ENCODE data around the gene SLC30A7. TPM values are rescaled to one million over a fixed set of nuclear protein-coding genes. Genes with fewer than 3 reads are reported as not detected.
A peak's percentile ranks its signal among the peaks of the same experiment; 100 is the strongest.

Gene SLC30A7
- total RNA-seq, 1 experiment from 2014 or later = 20.7 TPM

GRCh38 chr1:100896481-100896982 lies 642 bp downstream of the SLC30A7 start:
- H3K9me3 Mint-ChIP-seq = peaks cover 10% of the 10 kb centered on the region
- peaks cover 38% of the 10 kb centered on the region for H3K36me3 Mint-ChIP-seq
- ChIA-PET CTCF (no interaction called here), POLR2A (no interaction called here)
- H3K4me3 Mint-ChIP-seq = peak overlapping the region; percentile 100
- H3K27me3 Mint-ChIP-seq (ENCODE audit: low read depth) = no peaks in the 10 kb centered on the region
- TF ChIP-seq, protein P1, sequence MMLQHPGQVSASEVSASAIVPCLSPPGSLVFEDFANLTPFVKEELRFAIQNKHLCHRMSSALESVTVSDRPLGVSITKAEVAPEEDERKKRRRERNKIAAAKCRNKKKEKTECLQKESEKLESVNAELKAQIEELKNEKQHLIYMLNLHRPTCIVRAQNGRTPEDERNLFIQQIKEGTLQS (CRISPR knock-in tag; conservative IDR thresholded peaks at IDR 0.05) = no peak
- TF ChIP-seq, protein P2, sequence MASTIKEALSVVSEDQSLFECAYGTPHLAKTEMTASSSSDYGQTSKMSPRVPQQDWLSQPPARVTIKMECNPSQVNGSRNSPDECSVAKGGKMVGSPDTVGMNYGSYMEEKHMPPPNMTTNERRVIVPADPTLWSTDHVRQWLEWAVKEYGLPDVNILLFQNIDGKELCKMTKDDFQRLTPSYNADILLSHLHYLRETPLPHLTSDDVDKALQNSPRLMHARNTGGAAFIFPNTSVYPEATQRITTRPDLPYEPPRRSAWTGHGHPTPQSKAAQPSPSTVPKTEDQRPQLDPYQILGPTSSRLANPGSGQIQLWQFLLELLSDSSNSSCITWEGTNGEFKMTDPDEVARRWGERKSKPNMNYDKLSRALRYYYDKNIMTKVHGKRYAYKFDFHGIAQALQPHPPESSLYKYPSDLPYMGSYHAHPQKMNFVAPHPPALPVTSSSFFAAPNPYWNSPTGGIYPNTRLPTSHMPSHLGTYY (CRISPR knock-in tag; IDR thresholded peaks at IDR 0.05) = no peak
- no peak for TF ChIP-seq CREM (CRISPR knock-in tag; IDR thresholded peaks at IDR 0.05)
- peaks cover 25% of the 10 kb centered on the region for H3K4me1 Mint-ChIP-seq
- DNase-seq (ENCODE audit: low spot score) (no peak), ATAC-seq (peak; percentile 11)
- H3K27ac Mint-ChIP-seq = peak overlapping the region; percentile 98

- Mint-ChIP-seq H3K36me3 (peaks cover 58% of the 10 kb centered on the region), H3K27ac (no peak overlapping the region), H3K4me1 (peaks cover 5% of the 10 kb centered on the region; the same call in 1 of the 2 replicates), H3K9me3 (peaks cover 5% of the 10 kb centered on the region; the same call in 1 of the 2 replicates), H3K4me3 (no peak overlapping the region), H3K27me3 (ENCODE audit: low read depth) (no peaks in the 10 kb centered on the region)
- TF ChIP-seq CTCF (IDR thresholded peaks at IDR 0.05) (no peak), ZBTB21 (CRISPR knock-in tag; IDR thresholded peaks at IDR 0.05; ENCODE audit: borderline replicate concordance) (no peak), SMAD3 (CRISPR knock-in tag; IDR thresholded peaks at IDR 0.05; ENCODE audit: borderline replicate concordance) (no peak), JUN (CRISPR knock-in tag; IDR thresholded peaks at IDR 0.05) (no peak), ZNF263 (CRISPR knock-in tag; IDR thresholded peaks at IDR 0.05; ENCODE audit: low read depth) (no peak), FOXJ3 (CRISPR knock-in tag; IDR thresholded peaks at IDR 0.05; ENCODE audit: borderline replicate concordance) (no peak), RELA (CRISPR knock-in tag; IDR thresholded peaks at IDR 0.05; ENCODE audit: borderline replicate concordance) (no peak), ZNF232 (CRISPR knock-in tag; IDR thresholded peaks at IDR 0.05) (no peak), SP1 (CRISPR knock-in tag; conservative IDR thresholded peaks at IDR 0.05) (no peak), FOXP4 (CRISPR knock-in tag; IDR thresholded peaks at IDR 0.05) (no peak)
- TF ChIP-seq, protein P3, sequence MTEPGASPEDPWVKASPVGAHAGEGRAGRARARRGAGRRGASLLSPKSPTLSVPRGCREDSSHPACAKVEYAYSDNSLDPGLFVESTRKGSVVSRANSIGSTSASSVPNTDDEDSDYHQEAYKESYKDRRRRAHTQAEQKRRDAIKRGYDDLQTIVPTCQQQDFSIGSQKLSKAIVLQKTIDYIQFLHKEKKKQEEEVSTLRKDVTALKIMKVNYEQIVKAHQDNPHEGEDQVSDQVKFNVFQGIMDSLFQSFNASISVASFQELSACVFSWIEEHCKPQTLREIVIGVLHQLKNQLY (CRISPR knock-in tag; IDR thresholded peaks at IDR 0.05) = no peak
- TF ChIP-seq, protein P2 (CRISPR knock-in tag; IDR thresholded peaks at IDR 0.05) = no peak
- DNase-seq (ENCODE audit: low spot score) (no peak), ATAC-seq (no peak)
- POLR2A ChIA-PET = no interaction called here
- CTCF ChIA-PET = no interaction called here
These were observed 6.5 kb downstream of the SLC30A7 start for GRCh38 chr1:100902365-100902764.

DNA sequence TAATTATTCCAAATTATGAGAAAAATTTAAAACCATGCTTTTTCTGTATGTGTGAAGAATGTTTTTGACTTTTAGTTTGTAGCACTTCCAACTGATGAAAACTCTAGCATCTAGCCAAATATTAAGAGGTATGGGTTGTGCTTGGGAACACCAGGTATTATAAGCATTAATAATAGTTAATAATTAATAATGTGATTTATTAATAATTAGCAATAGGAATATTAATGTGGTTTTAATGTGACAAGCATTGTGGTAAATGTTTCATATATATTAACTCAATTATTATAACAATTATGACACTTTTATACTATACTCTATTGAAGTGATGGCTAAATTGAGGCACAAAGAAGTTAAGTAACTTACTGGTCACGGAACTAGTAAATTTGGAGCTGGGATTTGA lies 7.9 kb downstream of the SLC30A7 start:
- TF ChIP-seq HMGA2 (CRISPR knock-in tag; IDR thresholded peaks at IDR 0.05) = peak; percentile 56; the same call in 1 of the 2 replicates
- TF ChIP-seq GRHL2 (CRISPR knock-in tag; IDR thresholded peaks at IDR 0.05; ENCODE audit: insufficient replicate concordance, severe bottlenecking) = no peak
- no peaks in the 10 kb centered on the region for H3K4me1 Mint-ChIP-seq
- no peak overlapping the region for H3K27ac Mint-ChIP-seq
- CTCF ChIA-PET = no interaction called here
- ATAC-seq = no peak
- POLR2A ChIA-PET = no interaction called here
- no peaks in the 10 kb centered on the region for H3K27me3 Mint-ChIP-seq (ENCODE audit: low read depth)
- DNase-seq (ENCODE audit: low spot score) = no peak
- peaks cover 5% of the 10 kb centered on the region; the same call in 1 of the 2 replicates for H3K9me3 Mint-ChIP-seq
- no peak overlapping the region for H3K4me3 Mint-ChIP-seq
- peaks cover 62% of the 10 kb centered on the region for H3K36me3 Mint-ChIP-seq
